HepG2 (cell line): ENCODE data around the gene SLC38A3. TPM values are rescaled to one million over a fixed set of nuclear protein-coding genes. Genes with fewer than 3 reads are reported as not detected.

Experiments
- ARNT2 ChIP-seq: sonication (generic); formaldehyde crosslinking; IDR thresholded peaks from 2 replicates; pipeline ENCODE4 v1.8.0; 2022; ENCODE audit warnings: mild to moderate bottlenecking, low read depth, missing genetic modification reagents, moderate library complexity
- ATF7-NPFF ChIP-seq: sonication (generic); formaldehyde crosslinking; IDR thresholded peaks from 2 replicates; pipeline ENCODE4 v1.8.1; 2023; ENCODE audit warnings: mild to moderate bottlenecking, low read depth, missing genetic modification reagents, moderate library complexity
- BCL3 ChIP-seq: sonication (generic); formaldehyde crosslinking; IDR thresholded peaks from 2 replicates; pipeline ENCODE4 v1.5.1; 2020; ENCODE audit warnings: mild to moderate bottlenecking, missing genetic modification reagents, moderate library complexity
- BHLHE40 ChIP-seq: IDR thresholded peaks from 2 replicates; pipeline ENCODE4 v1.6.1; 2011; ENCODE audit warnings: low read length, improper control_type of control experiment
- FOXC1 ChIP-seq: sonication (generic); formaldehyde crosslinking; IDR thresholded peaks from 2 replicates; pipeline ENCODE4 v1.8.0; 2022; ENCODE audit warnings: mild to moderate bottlenecking, missing genetic modification reagents, borderline replicate concordance
- HMGA1 ChIP-seq: sonication (generic); formaldehyde crosslinking; conservative IDR thresholded peaks from 2 replicates; pipeline ENCODE4 v1.4.0; 2020; ENCODE audit warnings: missing genetic modification reagents
- KLF16 ChIP-seq, 2 experiments: sonication (generic) in 1 of 2; formaldehyde crosslinking in 1 of 2; IDR thresholded peaks; 2 replicates each; pipeline versions ENCODE4 v1.6.1 to v1.8.0; 2016 to 2023; ENCODE audit warnings: missing genetic modification reagents in 2 of 2, missing compliant biosample characterization in 1 of 2
- NFE2L2 ChIP-seq: fragments of 150-350 bp; IDR thresholded peaks from 2 replicates; pipeline ENCODE4 v1.6.1; 2014; ENCODE audit warnings: low read length
- NR2F6 ChIP-seq, 2 experiments: IDR thresholded peaks; 2 replicates each; pipeline ENCODE4 v1.6.1; 2016; ENCODE audit warnings: antibody characterized with exemption in 1 of 2, mild to moderate bottlenecking in 1 of 2
- PBX3 ChIP-seq: sonication (generic); formaldehyde crosslinking; IDR thresholded peaks from 2 replicates; pipeline ENCODE4 v1.8.1; 2023; ENCODE audit warnings: missing genetic modification reagents, inconsistent platforms, borderline replicate concordance
- SIX4 ChIP-seq: sonication (generic); formaldehyde crosslinking; IDR thresholded peaks from 2 replicates; pipeline ENCODE4 v1.4.0; 2020; ENCODE audit warnings: missing genetic modification reagents
- SRY ChIP-seq: sonication (generic); formaldehyde crosslinking; IDR thresholded peaks from 2 replicates; pipeline ENCODE4 v1.8.0; 2022; ENCODE audit warnings: mild to moderate bottlenecking, missing genetic modification reagents
- ZBTB4 ChIP-seq: sonication (generic); formaldehyde crosslinking; IDR thresholded peaks from 2 replicates; pipeline ENCODE4 v1.4.0; 2020; ENCODE audit warnings: missing genetic modification reagents, mild to moderate bottlenecking, borderline replicate concordance
- ZBTB7B ChIP-seq: sonication (generic); formaldehyde crosslinking; IDR thresholded peaks from 2 replicates; pipeline ENCODE4 v1.4.0; 2020; ENCODE audit warnings: missing genetic modification reagents
- ZBTB8A ChIP-seq: sonication (generic); formaldehyde crosslinking; IDR thresholded peaks from 2 replicates; pipeline ENCODE4 v1.4.0; 2020; ENCODE audit warnings: mild to moderate bottlenecking, low read depth, missing genetic modification reagents, borderline replicate concordance
- ZFP36L1 ChIP-seq: sonication (generic); formaldehyde crosslinking; IDR thresholded peaks from 2 replicates; pipeline ENCODE4 v1.8.0; 2022; ENCODE audit warnings: mild to moderate bottlenecking, missing genetic modification reagents, moderate library complexity
- ZMAT3 ChIP-seq: sonication (generic); formaldehyde crosslinking; conservative IDR thresholded peaks from 2 replicates; pipeline ENCODE4 v1.7.0; 2021; ENCODE audit warnings: missing genetic modification reagents
- ZNF513 ChIP-seq: sonication (generic); formaldehyde crosslinking; conservative IDR thresholded peaks from 2 replicates; pipeline ENCODE4 v1.5.0; 2020; ENCODE audit warnings: missing genetic modification reagents
- ZNF550 ChIP-seq: sonication (generic); formaldehyde crosslinking; IDR thresholded peaks from 2 replicates; pipeline ENCODE4 v1.4.0; 2020; ENCODE audit warnings: mild to moderate bottlenecking, missing genetic modification reagents, borderline replicate concordance
- ZNF75D ChIP-seq: sonication (generic); formaldehyde crosslinking; IDR thresholded peaks from 2 replicates; pipeline ENCODE4 v1.8.1; 2023; ENCODE audit warnings: missing genetic modification reagents, mild to moderate bottlenecking, borderline replicate concordance
- ZNF776 ChIP-seq: sonication (generic); formaldehyde crosslinking; IDR thresholded peaks from 2 replicates; pipeline ENCODE4 v1.4.0; 2020; ENCODE audit warnings: mild to moderate bottlenecking, missing genetic modification reagents
- polyA plus RNA-seq, 8 experiments: library from polyadenylated mRNA; depleted of rRNA in 3 of 8; stranded (reverse) in 7 of 8; unstranded in 1 of 8; fragments of >200 nt; fragmentation: Illumina TruSeq in 4 of 8; extraction: Trizol in 4 of 8; gene quantifications; 2 replicates each; pipeline versions ENCODE4 v1.2.1 to v1.2.3, GENCODE V29; 2011 to 2016; ENCODE audit warnings: low read depth in 4 of 8, missing spikeins in 1 of 8, mixed read lengths in 1 of 8; ENCODE audit not compliant: insufficient read depth in 1 of 8
- total RNA-seq, 5 experiments: library from RNA; depleted of rRNA; stranded (reverse); fragments of >200 nt; fragmentation: Illumina TruSeq; extraction: Trizol; gene quantifications; 2 replicates each; pipeline ENCODE4 v1.2.3, GENCODE V29; 2016; ENCODE audit warnings: low read depth in 1 of 5

SLC38A3 gene
- total and polyA plus RNA-seq, 2 of the 13 experiments (the other 11 are each of a cell fraction or from before 2014, with no cell fraction given) = 29.8 to 164 TPM

GRCh38 chr3:50268703-50269451, 63.8 kb downstream of the SLC38A3 start, which contains the start of gene SEMA3B (continued):
- TF ChIP-seq KLF16 (CRISPR knock-in tag; IDR thresholded peaks at IDR 0.05) = no peak
- no peak for TF ChIP-seq BHLHE40
- TF ChIP-seq ARNT2 (CRISPR knock-in tag) = 0 out of 2 replicates have a peak, but pooled peaks have one; percentile 40
- no peak for TF ChIP-seq ZNF513 (CRISPR knock-in tag)
- TF ChIP-seq FOXC1 (CRISPR knock-in tag) = no peak
- peak; percentile 41; the same call in 1 of the 2 replicates for TF ChIP-seq NR2F6 (IDR thresholded peaks at IDR 0.05)
- peak; percentile 58; the same call in 1 of the 2 replicates for TF ChIP-seq NR2F6 (CRISPR knock-in tag; IDR thresholded peaks at IDR 0.05)
- no peak for TF ChIP-seq ATF7-NPFF (CRISPR knock-in tag)
- TF ChIP-seq ZNF550 (CRISPR knock-in tag) = no peak
- no peak for TF ChIP-seq NFE2L2
- TF ChIP-seq HMGA1 (CRISPR knock-in tag) = no peak
- TF ChIP-seq ZBTB7B (CRISPR knock-in tag) = peak; percentile 71
- TF ChIP-seq SIX4 (CRISPR knock-in tag) = peak; percentile 98
- TF ChIP-seq ZBTB4 (CRISPR knock-in tag) = no peak
- no peak for TF ChIP-seq SRY (CRISPR knock-in tag)
- TF ChIP-seq ZNF75D = no peak
- no peak for TF ChIP-seq ZBTB8A (CRISPR knock-in tag)
- no peak for TF ChIP-seq ZFP36L1 (CRISPR knock-in tag)
- no peak for TF ChIP-seq PBX3 (CRISPR knock-in tag)
- peak; percentile 71; the same call in 1 of the 2 replicates for TF ChIP-seq ZNF776 (CRISPR knock-in tag)
- no peak for TF ChIP-seq BCL3 (CRISPR knock-in tag)
- no peak for TF ChIP-seq ZMAT3
